Liver (tissue), 3 donors: ENCODE measurements around the gene LPCAT1.

Experiments used
- CTCF ChIP-seq: fragments of 150-350 bp; IDR thresholded peaks from 2 replicates; pipeline ENCODE4 v1.5.1; 2017; ENCODE audit warnings: improper control_type of control experiment, low read depth, low read length; ENCODE audit not compliant: missing input control
- FOXA1 ChIP-seq: IDR thresholded peaks from 2 replicates; pipeline ENCODE4 v1.6.1; 2016; ENCODE audit warnings: antibody characterized with exemption
- JUND ChIP-seq, 2 donors: IDR thresholded peaks; 2 replicates each; pipeline ENCODE4 v1.6.1; 2016; ENCODE audit warnings: antibody characterized with exemption in 2 of 2
- RAD21 ChIP-seq, 2 donors: IDR thresholded peaks; 2 replicates each; pipeline ENCODE4 v1.6.1; 2016; ENCODE audit warnings: antibody characterized with exemption in 2 of 2, mild to moderate bottlenecking in 2 of 2
- RXRA ChIP-seq, 2 donors: IDR thresholded peaks; 2 replicates each; pipeline ENCODE4 v1.6.1; 2017 to 2018; ENCODE audit warnings: antibody characterized with exemption in 2 of 2, mild to moderate bottlenecking in 1 of 2
- SP1 ChIP-seq: IDR thresholded peaks from 2 replicates; pipeline ENCODE4 v1.6.1; 2018; ENCODE audit warnings: antibody characterized with exemption, mild to moderate bottlenecking
- TAF1 ChIP-seq: conservative IDR thresholded peaks from 2 replicates; pipeline ENCODE4 v1.6.1; 2016; ENCODE audit warnings: antibody characterized with exemption, mild to moderate bottlenecking
- donor health status: healthy.
- donor health status: healthy.

DNA sequence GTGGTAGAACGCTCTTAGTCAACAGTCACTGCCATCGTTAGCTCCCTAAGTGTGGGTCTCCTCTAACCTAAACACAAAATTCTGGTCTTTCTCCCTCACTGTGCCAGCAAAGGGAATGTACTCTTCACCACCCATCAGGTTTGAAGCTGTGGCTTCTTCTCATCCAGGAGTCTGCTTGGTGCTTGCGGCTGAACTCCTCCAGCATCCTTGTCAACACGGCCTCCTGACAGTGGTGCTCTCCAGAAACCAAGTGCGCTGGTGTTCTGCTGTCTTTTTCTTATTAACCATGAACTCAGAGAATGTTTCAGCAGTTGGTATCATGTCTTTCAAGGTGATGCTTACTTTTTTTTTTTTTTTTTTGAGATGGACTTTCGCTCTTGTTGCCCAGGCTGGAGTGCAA is 23.9 kb upstream of the LPCAT1 start:
- TF ChIP-seq CTCF, result no peak
- no peak for TF ChIP-seq RXRA (IDR thresholded peaks at IDR 0.05)
- no peak for TF ChIP-seq RAD21 (IDR thresholded peaks at IDR 0.05)
- TF ChIP-seq SP1, result no peak
- no peak for TF ChIP-seq TAF1
- TF ChIP-seq FOXA1, result no peak
- TF ChIP-seq JUND (IDR thresholded peaks at IDR 0.05), result no peak
